H9 (cell line): ENCODE results near the gene SCRN1. TPM values are rescaled to one million over a fixed set of nuclear protein-coding genes. Genes with fewer than 3 reads are reported as not detected.

Source experiments
- DNase-seq: peaks from one replicate; pipeline ENCODE4 v3.0.0-alpha.2; 2017
- H2AFZ ChIP-seq: one replicate; pipeline ENCODE4 v1.6.1; 2013; ENCODE audit warnings: mild to moderate bottlenecking, low read length, control low read depth, moderate library complexity
- H2AK5ac ChIP-seq: 2 replicates; pipeline ENCODE4 v1.6.1; 2013; ENCODE audit warnings: low read length, control low read depth, mixed read lengths; ENCODE audit not compliant: insufficient read length
- H2BK120ac ChIP-seq: one replicate; pipeline ENCODE4 v1.6.1; 2013; ENCODE audit warnings: low read depth, mild to moderate bottlenecking, low read length, control low read depth, inconsistent platforms; ENCODE audit not compliant: poor library complexity, severe bottlenecking
- H2BK12ac ChIP-seq: 2 replicates; pipeline ENCODE4 v1.6.1; 2013; ENCODE audit warnings: low read length, control low read depth, mixed read lengths, low read depth; ENCODE audit not compliant: insufficient read length
- H2BK15ac ChIP-seq: 2 replicates; pipeline ENCODE4 v1.6.1; 2013; ENCODE audit warnings: low read depth, low read length, control low read depth
- H2BK20ac ChIP-seq: one replicate; pipeline ENCODE4 v1.6.1; 2013; ENCODE audit warnings: low read depth, mild to moderate bottlenecking, low read length, control low read depth, inconsistent platforms; ENCODE audit not compliant: poor library complexity, severe bottlenecking
- H2BK5ac ChIP-seq: 2 replicates; pipeline ENCODE4 v1.6.1; 2013; ENCODE audit warnings: low read length, control low read depth, mixed read lengths; ENCODE audit not compliant: insufficient read length
- H3K14ac ChIP-seq: 2 replicates; pipeline ENCODE4 v1.6.1; 2013; ENCODE audit warnings: low read length, control low read depth; ENCODE audit not compliant: insufficient read depth
- H3K18ac ChIP-seq: 2 replicates; pipeline ENCODE4 v1.6.1; 2013; ENCODE audit warnings: low read depth, mild to moderate bottlenecking, mixed read lengths, low read length, control low read depth; ENCODE audit not compliant: insufficient read length
- H3K23ac ChIP-seq: 2 replicates; pipeline ENCODE4 v1.6.1; 2013; ENCODE audit warnings: low read length, control low read depth, mixed read lengths, low read depth; ENCODE audit not compliant: insufficient read length
- H3K23me2 ChIP-seq: 2 replicates; pipeline ENCODE4 v1.6.1; 2013; ENCODE audit warnings: low read depth, mild to moderate bottlenecking, mixed read lengths, low read length, control low read depth; ENCODE audit not compliant: insufficient read length, poor library complexity, severe bottlenecking
- H3K27ac ChIP-seq: 2 replicates; pipeline ENCODE4 v1.5.1; 2013; ENCODE audit warnings: low read length, control low read depth, mixed read lengths, low read depth; ENCODE audit not compliant: insufficient read length
- H3K27me3 ChIP-seq: 2 replicates; pipeline ENCODE4 v1.6.1; 2013; ENCODE audit warnings: low read length, control low read depth, inconsistent platforms; ENCODE audit not compliant: insufficient read depth
- H3K4ac ChIP-seq: 2 replicates; pipeline ENCODE4 v1.6.1; 2013; ENCODE audit warnings: low read depth, mild to moderate bottlenecking, control low read depth, inconsistent platforms, low read length, moderate library complexity
- H3K4me1 ChIP-seq: 2 replicates; pipeline ENCODE4 v1.6.1; 2013; ENCODE audit warnings: low read length, control low read depth, inconsistent platforms; ENCODE audit not compliant: insufficient read depth
- H3K4me2 ChIP-seq: 2 replicates; pipeline ENCODE4 v1.6.1; 2013; ENCODE audit warnings: low read length, control low read depth, mixed read lengths; ENCODE audit not compliant: insufficient read length, insufficient read depth
- H3K56ac ChIP-seq: 2 replicates; pipeline ENCODE4 v1.6.1; 2013; ENCODE audit warnings: low read depth, mild to moderate bottlenecking, mixed read lengths, low read length, control low read depth; ENCODE audit not compliant: insufficient read length
- H3K79me1 ChIP-seq: 2 replicates; pipeline ENCODE4 v1.6.1; 2013; ENCODE audit warnings: low read depth, mild to moderate bottlenecking, moderate library complexity, low read length, control low read depth, inconsistent platforms; ENCODE audit not compliant: insufficient read depth, poor library complexity, severe bottlenecking
- H3K79me2 ChIP-seq: 2 replicates; pipeline ENCODE4 v1.6.1; 2013; ENCODE audit warnings: low read length, control low read depth, inconsistent platforms; ENCODE audit not compliant: insufficient read depth
- H3K9ac ChIP-seq: 2 replicates; pipeline ENCODE4 v1.6.1; 2013; ENCODE audit warnings: low read length, control low read depth, mixed read lengths; ENCODE audit not compliant: insufficient read length; ENCODE audit errors: extremely low read depth
- H3K9me3 ChIP-seq: one replicate; pipeline ENCODE4 v1.6.1; 2013; ENCODE audit warnings: low read depth, low read length, inconsistent platforms; ENCODE audit not compliant: control insufficient read depth
- H3T11ph ChIP-seq: one replicate; pipeline ENCODE4 v1.6.1; 2013; ENCODE audit warnings: mild to moderate bottlenecking, low read length, control low read depth, inconsistent platforms
- H4K20me1 ChIP-seq: one replicate; pipeline ENCODE4 v1.6.1; 2013; ENCODE audit not compliant: control insufficient read depth, insufficient read length, insufficient read depth
- H4K5ac ChIP-seq: 2 replicates; pipeline ENCODE4 v1.6.1; 2013; ENCODE audit warnings: low read depth, mild to moderate bottlenecking, mixed read lengths, low read length, control low read depth; ENCODE audit not compliant: insufficient read length
- H4K8ac ChIP-seq: replicated peaks from 2 replicates; pipeline ENCODE4 v1.6.1; 2013; ENCODE audit warnings: low read length, control low read depth, mixed read lengths, low read depth; ENCODE audit not compliant: insufficient read length
- H4K91ac ChIP-seq: 2 replicates; pipeline ENCODE4 v1.6.1; 2013; ENCODE audit warnings: low read depth, mild to moderate bottlenecking, moderate library complexity, mixed read lengths, low read length, control low read depth; ENCODE audit not compliant: insufficient read length
- H3K27ac Mint-ChIP-seq, 3 experiments: 2 replicates in 2 of 3; 3 replicates in 1 of 3; pipeline ENCODE4 v1.8.0; 2020 to 2021; ENCODE audit warnings: mixed read lengths in 3 of 3, mild to moderate bottlenecking in 1 of 3, moderate library complexity in 1 of 3
- H3K27me3 Mint-ChIP-seq: 2 replicates; pipeline ENCODE4 v1.8.0; 2021; ENCODE audit warnings: low read depth, mild to moderate bottlenecking, moderate library complexity, mixed read lengths
- H3K36me3 Mint-ChIP-seq, 3 experiments: 2 replicates in 2 of 3; 3 replicates in 1 of 3; pipeline ENCODE4 v1.8.0; 2020 to 2021; ENCODE audit warnings: low read depth in 3 of 3, mixed read lengths in 3 of 3; ENCODE audit not compliant: insufficient read depth in 1 of 3
- H3K4me1 Mint-ChIP-seq, 2 experiments: 2 replicates each; pipeline ENCODE4 v1.8.0; 2020; ENCODE audit warnings: mixed read lengths in 2 of 2
- H3K4me3 Mint-ChIP-seq, 2 experiments: 2 replicates in 1 of 2; 3 replicates in 1 of 2; pipeline ENCODE4 v1.8.0; 2020 to 2021; ENCODE audit warnings: mild to moderate bottlenecking in 2 of 2, mixed read lengths in 2 of 2, moderate library complexity in 1 of 2
- H3K9me3 Mint-ChIP-seq, 2 experiments: 2 replicates in 1 of 2; 3 replicates in 1 of 2; pipeline ENCODE4 v1.8.0; 2020; ENCODE audit warnings: mild to moderate bottlenecking in 2 of 2, mixed read lengths in 2 of 2, moderate library complexity in 1 of 2
- CTCF ChIP-seq: fragments of 200-600 bp; sonication (generic); conservative IDR thresholded peaks from 3 replicates; pipeline ENCODE4 v1.8.0; 2021; ENCODE audit warnings: antibody characterized with exemption, mild to moderate bottlenecking
- WGBS: extraction: QIAGEN DNeasy Blood & Tissue Kit; methylation state at CpG from one replicate; pipeline ENCODE4 v1.1.7; 2013; ENCODE audit warnings: missing lambda C conversion rate, low lambda C conversion rate, mixed read lengths; ENCODE audit not compliant: insufficient read length; ENCODE audit errors: extremely low coverage; 5-methylcytosine and 5-hydroxymethylcytosine counted together
- total RNA-seq: library from RNA; stranded (reverse); gene quantifications from 2 replicates; pipeline ENCODE4 v1.2.1, GENCODE V29; 2021

Gene SCRN1
- total RNA-seq, 1 experiment from 2014 or later: 101 TPM

- Histone ChIP-seq H3K9ac (no peak overlapping the region), H3K4ac (no peak overlapping the region), H3K23ac (no peak overlapping the region), H2BK12ac (no peak overlapping the region), H3K27me3 (no peaks in the 10 kb centered on the region), H3T11ph (no peak overlapping the region), H3K18ac (no peak overlapping the region), H3K4me1 (peaks cover 4% of the 10 kb centered on the region; the same call in 1 of the 2 replicates), H4K20me1 (no peaks in the 10 kb centered on the region), H2BK15ac (no peak overlapping the region), H3K9me3 (no peaks in the 10 kb centered on the region), H3K4me2 (no peak overlapping the region), H2AK5ac (no peak overlapping the region), H3K27ac (no peak overlapping the region), H4K91ac (no peak overlapping the region), H3K79me2 (peaks cover 22% of the 10 kb centered on the region; the same call in 1 of the 2 replicates), H3K56ac (no peak overlapping the region), H3K23me2 (peaks cover 5% of the 10 kb centered on the region), H2AFZ (no peak overlapping the region), H3K14ac (no peak overlapping the region), H4K8ac (no peak overlapping the region), H2BK5ac (no peak overlapping the region), H2BK20ac (no peak overlapping the region), H4K5ac (no peak overlapping the region), H3K79me1 (peaks cover 14% of the 10 kb centered on the region), H2BK120ac (no peak overlapping the region)
- WGBS: no CpG with 5 or more reads among the region's 4 CpGs
- H3K4me1 Mint-ChIP-seq: peaks cover 5 to 7% of the 10 kb centered on the region in 2 experiments
- no peak for DNase-seq
- H3K36me3 Mint-ChIP-seq: peaks cover 0 to 6% (median 5%) of the 10 kb centered on the region in 3 experiments; a peak in 4 of 7 replicates
- H3K9me3 Mint-ChIP-seq: no peaks in the 10 kb centered on the region
- H3K4me3 Mint-ChIP-seq: no peak overlapping the region
- peak overlapping the region in 1 of 3 experiments; percentile 35; a peak in 1 of 7 replicates for H3K27ac Mint-ChIP-seq
- H3K27me3 Mint-ChIP-seq: no peaks in the 10 kb centered on the region
- TF ChIP-seq CTCF: no peak
These were observed 42.9 kb upstream of the SCRN1 start for GRCh38 chr7:30032310-30033125.
